Endothelial cell of umbilical vein (primary cell): ENCODE results near the gene TMEM87B. TPM values are rescaled to one million over a fixed set of nuclear protein-coding genes. Genes with fewer than 3 reads are reported as not detected.

Experiments
- BruUV-seq: library from RNA; stranded (reverse); fragments of 400-500 nt; replicated peaks from 2 replicates; lab custom pipeline; 2021; lab: Mats Ljungman, UMichigan
- CTCF ChIA-PET: fragments of 300-600, 350-600 bp; sonication (Branson Sonifier 250); formaldehyde crosslinking; loops from one replicate; lab custom pipeline; 2021; ENCODE audit warnings: antibody characterized with exemption, inconsistent platforms; lab: Charles Lee
- POLR2A ChIA-PET: fragments of 300-600, 350-600 bp; sonication (Branson Sonifier 250); formaldehyde crosslinking; loops from one replicate; lab custom pipeline; 2021; ENCODE audit warnings: antibody characterized with exemption, inconsistent platforms; lab: Charles Lee
- DNase-seq: peaks from one replicate; pipeline ENCODE4 v3.0.0-alpha.2; 2011; ENCODE audit warnings: low read depth, low spot score
- FAIRE-seq: peaks from 2 replicates; lab custom pipeline; 2011; peaks lifted over from hg19 to GRCh38; lab: Jason Lieb, UNC
- H2AFZ ChIP-seq: 2 replicates; pipeline ENCODE4 v1.6.0; 2012; ENCODE audit warnings: low read depth, low read length, control low read depth, inconsistent platforms
- H3K27ac ChIP-seq: 2 replicates; pipeline ENCODE4 v1.5.1; 2011; ENCODE audit warnings: low read depth, mild to moderate bottlenecking, control low read depth, low read length, moderate library complexity; ENCODE audit not compliant: insufficient read depth
- H3K27me3 ChIP-seq, 2 experiments: 2 replicates each; pipeline versions ENCODE4 v1.6.0 to v1.6.1; 2011; ENCODE audit warnings: low read length in 2 of 2, mixed read lengths in 1 of 2; ENCODE audit not compliant: control insufficient read depth in 2 of 2, insufficient read depth in 2 of 2
- H3K36me3 ChIP-seq, 2 experiments: 2 replicates in 1 of 2; 3 replicates in 1 of 2; pipeline ENCODE4 v1.5.1; 2011; ENCODE audit warnings: low read length in 2 of 2, mild to moderate bottlenecking in 1 of 2, moderate library complexity in 1 of 2; ENCODE audit not compliant: control insufficient read depth in 2 of 2, insufficient read depth in 2 of 2; ENCODE audit errors: extremely low read depth in 1 of 2
- H3K4me1 ChIP-seq: 3 replicates; pipeline ENCODE4 v1.5.1; 2011; ENCODE audit warnings: mild to moderate bottlenecking, low read length; ENCODE audit not compliant: control insufficient read depth, insufficient read depth; ENCODE audit errors: extremely low read depth
- H3K4me2 ChIP-seq: 2 replicates; pipeline ENCODE4 v1.6.1; 2011; ENCODE audit warnings: low read length, control low read depth, mixed read lengths; ENCODE audit not compliant: insufficient read depth
- H3K4me3 ChIP-seq, 3 experiments: fragments of 200-600 bp in 1 of 3; sonication (generic), shearing (Covaris generic) in 1 of 3; replicated peaks in 1 of 3; 2 replicates each; pipeline ENCODE4 v1.5.1; 2011 to 2016; ENCODE audit warnings: control low read depth in 3 of 3, low read length in 3 of 3, mild to moderate bottlenecking in 2 of 3, inconsistent platforms in 1 of 3, low read depth in 1 of 3, moderate library complexity in 1 of 3; ENCODE audit not compliant: insufficient read depth in 1 of 3
- H3K79me2 ChIP-seq: 2 replicates; pipeline ENCODE4 v1.6.0; 2012; ENCODE audit warnings: low read length, inconsistent platforms; ENCODE audit not compliant: control insufficient read depth, insufficient read depth
- H3K9ac ChIP-seq: replicated peaks from 2 replicates; pipeline ENCODE3; 2011; ENCODE audit warnings: low read length, control low read depth; ENCODE audit not compliant: insufficient read depth; ENCODE audit errors: extremely low read depth
- H3K9me1 ChIP-seq: replicated peaks from 3 replicates; pipeline ENCODE4 v1.6.0; 2011; ENCODE audit warnings: mild to moderate bottlenecking, low read length; ENCODE audit not compliant: control insufficient read depth, insufficient read depth; ENCODE audit errors: extremely low read depth
- H3K9me3 ChIP-seq: replicated peaks from 2 replicates; pipeline ENCODE4 v1.5.1; 2012; ENCODE audit warnings: low read length, inconsistent platforms; ENCODE audit not compliant: control insufficient read depth, insufficient read depth
- H4K20me1 ChIP-seq: replicated peaks from 2 replicates; pipeline ENCODE3; 2011; ENCODE audit warnings: mild to moderate bottlenecking, low read length; ENCODE audit not compliant: control insufficient read depth, insufficient read depth; ENCODE audit errors: extremely low read depth
- CTCF ChIP-seq, 2 donors: IDR thresholded peaks; 1 replicate in 1 of 2; 2 replicates in 1 of 2; pipeline ENCODE4 v1.5.1; 2011; ENCODE audit warnings: low read length in 2 of 2, mild to moderate bottlenecking in 2 of 2, moderate library complexity in 2 of 2, control low read depth in 1 of 2, inconsistent platforms in 1 of 2, low read depth in 1 of 2; ENCODE audit not compliant: insufficient read depth in 1 of 2; ENCODE audit errors: extremely low read depth in 1 of 2
- FOS ChIP-seq: IDR thresholded peaks from 2 replicates; pipeline ENCODE4 v1.6.1; 2011; ENCODE audit warnings: mild to moderate bottlenecking, low read length, moderate library complexity, borderline replicate concordance; ENCODE audit not compliant: insufficient read depth
- JUN ChIP-seq: IDR thresholded peaks from 2 replicates; pipeline ENCODE4 v1.6.1; 2011; ENCODE audit warnings: borderline replicate concordance, low read depth; ENCODE audit not compliant: insufficient read length, insufficient read depth
- MYC ChIP-seq: IDR thresholded peaks from one replicate; pipeline ENCODE4 v1.6.1; 2011; ENCODE audit warnings: mild to moderate bottlenecking, low read depth, low read length
- dilution Hi-C: fragments of 300-500 bp; cut with MboI; formaldehyde crosslinking; loops from one replicate; pipeline ENCODE4 v1.15.0; 2019; ENCODE audit warnings: low sequenced_read_pairs; ENCODE audit not compliant: extremely low pct_ligation_motif_present
- intact Hi-C: fragments of 100-400 bp; cut with micrococcal nuclease; formaldehyde crosslinking; loops from one replicate; pipeline ENCODE4 v1.10.0; 2022
- polyA plus RNA-seq, 4 experiments: library from polyadenylated mRNA; depleted of rRNA in 3 of 4; stranded (reverse) in 3 of 4; unstranded in 1 of 4; fragments of >200 nt; gene quantifications; 2 replicates each; pipeline versions ENCODE4 v1.2.1 to v1.2.3, GENCODE V29; 2011 to 2012; ENCODE audit warnings: missing spikeins in 1 of 4
- total RNA-seq: library from RNA; stranded (reverse); gene quantifications from 2 replicates; pipeline ENCODE4 v1.2.3, GENCODE V29; 2021

Gene TMEM87B
- total and polyA plus RNA-seq, 2 donors (not counting 3 experiments of a cell fraction or from before 2014, with no cell fraction given) = 17.6 to 21.5 TPM

GRCh38 chr2:112074506-112074905 lies 19.4 kb downstream of the TMEM87B start:
- Histone ChIP-seq H3K4me2 (peak overlapping the region; percentile 93), H3K4me1 (peaks cover 34% of the 10 kb centered on the region), H3K9me1 (no peaks in the 10 kb centered on the region), H3K4me3 (no peak overlapping the region), H4K20me1 (no peaks in the 10 kb centered on the region), H3K9me3 (no peaks in the 10 kb centered on the region), H3K27me3 (no peaks in the 10 kb centered on the region), H3K79me2 (peaks cover 27% of the 10 kb centered on the region), H3K36me3 (peaks cover 0 to 10% of the 10 kb centered on the region in 2 experiments), H3K9ac (peak overlapping the region; percentile 69), H3K27ac (peak overlapping the region; percentile 98), H2AFZ (no peak overlapping the region)
- POLR2A ChIA-PET = no interaction called here
- intact Hi-C loops (no loop called here), dilution Hi-C loops (no loop called here)
- peak; percentile 38 for DNase-seq
- no peak for FAIRE-seq
- TF ChIP-seq CTCF (IDR thresholded peaks at IDR 0.05; ENCODE audit: extremely low read depth in 1 of 2, insufficient read depth in 1 of 2, low read depth in 1 of 2, low read length in 2 of 2) (no peak), JUN (peak; percentile 42), MYC (no peak), FOS (peak; percentile 59)
- CTCF ChIA-PET = interaction anchor here (1.0 to 1.7 kb wide), 2 partner anchors 19 to 20 kb away, joined by 3 read pairs; no protein-coding TSS in a partner anchor
- BruUV-seq = no TSS peak
